ENCODE measurements around the gene TMEM123. TPM values are rescaled to one million over a fixed set of nuclear protein-coding genes. Genes with fewer than 3 reads are reported as not detected.

The TMEM123 gene
- total and polyA plus RNA-seq, 2 of the 4 experiments (the other 2 are of a cell fraction), result 96.9 to 127 TPM

GRCh38 chr11:102446606-102447005 is 6.0 kb downstream of the TMEM123 start:
- BruUV-seq (replicated peaks), result no TSS peak
- 0 out of 2 replicates have a peak, but pooled peaks cover 3% of the 10 kb centered on the region for H3K9me1 ChIP-seq (ENCODE audit: insufficient read depth, low read length)
- no peaks in the 10 kb centered on the region for H3K27me3 ChIP-seq (ENCODE audit: control insufficient read depth, insufficient read depth, low read length)
- CTCF ChIA-PET, result no interaction called here
- H3K9me3 ChIP-seq (ENCODE audit: control insufficient read depth, insufficient read depth, low read length), result no peaks in the 10 kb centered on the region
- H3K4me3 ChIP-seq (ENCODE audit: insufficient read depth, low read depth, low read length), result no peak overlapping the region
- H2AK5ac ChIP-seq (ENCODE audit: low read depth, low read length), result no peak overlapping the region
- H4K5ac ChIP-seq (ENCODE audit: low read depth, low read length), result no peak overlapping the region
- no peak overlapping the region; the same call in 1 of the 2 replicates for H3K23ac ChIP-seq (ENCODE audit: low read depth, low read length)
- ATAC-seq (ENCODE audit: low read depth) (peak; percentile 90), DNase-seq (peak; percentile 79)
- H2AK9ac ChIP-seq (replicated peaks; ENCODE audit: low read depth, low read length, poor library complexity), result no peak overlapping the region
- intact Hi-C loops (cut with micrococcal nuclease), result no loop called here
- no peak overlapping the region for H2BK15ac ChIP-seq (ENCODE audit: low read depth, low read length)
- 0 out of 4 replicates have a peak overlapping the region, but pooled peaks of 1 of the 2 experiments have one; percentile 17 for H4K8ac ChIP-seq (ENCODE audit: low read depth in 2 of 2, low read length in 2 of 2)
- H2BK20ac ChIP-seq (ENCODE audit: low read depth, low read length), result no peak overlapping the region
- TF ChIP-seq SMC3 (IDR thresholded peaks at IDR 0.05; ENCODE audit: low read depth, low read length) (no peak), MAZ (IDR thresholded peaks at IDR 0.05; ENCODE audit: borderline replicate concordance, low read depth, low read length) (no peak), ELK1 (IDR thresholded peaks at IDR 0.05; ENCODE audit: borderline replicate concordance, low read depth, low read length) (no peak), MXI1 (IDR thresholded peaks at IDR 0.05; ENCODE audit: borderline replicate concordance, low read depth, low read length) (no peak), RCOR1 (IDR thresholded peaks at IDR 0.05; ENCODE audit: insufficient replicate concordance, low read length) (peak; percentile 33), MAFK (IDR thresholded peaks at IDR 0.05; ENCODE audit: low read depth, low read length) (peak; percentile 32; the same call in 1 of the 2 replicates), CTCF (conservative IDR thresholded peaks at IDR 0.05; ENCODE audit: low read depth, low read length) (no peak), RFX5 (IDR thresholded peaks at IDR 0.05; ENCODE audit: low read depth, low read length) (no peak)
- dilution Hi-C loops (cut with HindIII; ENCODE audit: low sequenced_read_pairs, unreplicated experiment), result no loop called here
- peak overlapping the region; percentile 25; the same call in 1 of the 2 replicates for H3K4me2 ChIP-seq (ENCODE audit: low read depth, low read length)
- in situ Hi-C loops (cut with MboI; ENCODE audit: low sequenced_read_pairs), result no loop called here
- no peak overlapping the region for H3K56ac ChIP-seq (ENCODE audit: extremely low read depth, insufficient read depth, low read length)
- H3K27ac ChIP-seq (ENCODE audit: insufficient read depth, low read length), result no peak overlapping the region
- H3K9ac ChIP-seq (ENCODE audit: low read depth, low read length), result no peak overlapping the region
- POLR2A ChIA-PET (ENCODE audit: unreplicated experiment), result no interaction called here
- WGBS, 2 experiments (ENCODE audit: extremely low coverage in 2 of 2, insufficient read length in 1 of 2), result no CpG with 5 or more reads among the region's 3 CpGs
- peaks cover 12% of the 10 kb centered on the region for H3K4me1 ChIP-seq (ENCODE audit: control insufficient read depth, insufficient read depth, low read length)
- peaks cover 20 to 46% of the 10 kb centered on the region in 2 experiments for H3K79me1 ChIP-seq (ENCODE audit: low read depth in 1 of 2, low read length in 2 of 2)
- H3K18ac ChIP-seq (ENCODE audit: low read depth, low read length), result no peak overlapping the region
- H2AFZ ChIP-seq (replicated peaks; ENCODE audit: low read length, poor library complexity), result no peak overlapping the region
- peaks cover 9% of the 10 kb centered on the region; the same call in 1 of the 2 replicates for H4K20me1 ChIP-seq (ENCODE audit: insufficient read depth, low read length)
- peak overlapping the region; percentile 77 for H2BK5ac ChIP-seq (ENCODE audit: low read depth, low read length, poor library complexity, severe bottlenecking)
- no peak overlapping the region for H3K14ac ChIP-seq (replicated peaks; ENCODE audit: low read depth, low read length)
- no peak overlapping the region for H2BK120ac ChIP-seq (ENCODE audit: low read depth, low read length)
- peaks cover 3% of the 10 kb centered on the region for H3K36me3 ChIP-seq (ENCODE audit: control insufficient read depth, insufficient read depth, low read length)
- no peak overlapping the region for H4K91ac ChIP-seq (ENCODE audit: insufficient read depth, low read depth, low read length)
- H3K4ac ChIP-seq (ENCODE audit: low read depth, low read length), result no peak overlapping the region
